Renal cortical epithelial cell (primary cell): ENCODE results near the gene BRD4. TPM values are rescaled to one million over a fixed set of nuclear protein-coding genes. Genes with fewer than 3 reads are reported as not detected.
A peak's percentile ranks its signal among the peaks of the same experiment; 100 is the strongest.

ENCODE experiments used
- DNase-seq: peaks from one replicate; pipeline ENCODE4 v3.0.0-alpha.2; 2011; ENCODE audit warnings: low read depth
- total RNA-seq: library from RNA; depleted of rRNA; stranded (reverse); fragments of >200 nt; gene quantifications from 2 replicates; pipeline ENCODE4 v1.2.3, GENCODE V29; 2014

The BRD4 gene
- total RNA-seq, 1 donor from 2014 or later, result 30.7 TPM

DNA sequence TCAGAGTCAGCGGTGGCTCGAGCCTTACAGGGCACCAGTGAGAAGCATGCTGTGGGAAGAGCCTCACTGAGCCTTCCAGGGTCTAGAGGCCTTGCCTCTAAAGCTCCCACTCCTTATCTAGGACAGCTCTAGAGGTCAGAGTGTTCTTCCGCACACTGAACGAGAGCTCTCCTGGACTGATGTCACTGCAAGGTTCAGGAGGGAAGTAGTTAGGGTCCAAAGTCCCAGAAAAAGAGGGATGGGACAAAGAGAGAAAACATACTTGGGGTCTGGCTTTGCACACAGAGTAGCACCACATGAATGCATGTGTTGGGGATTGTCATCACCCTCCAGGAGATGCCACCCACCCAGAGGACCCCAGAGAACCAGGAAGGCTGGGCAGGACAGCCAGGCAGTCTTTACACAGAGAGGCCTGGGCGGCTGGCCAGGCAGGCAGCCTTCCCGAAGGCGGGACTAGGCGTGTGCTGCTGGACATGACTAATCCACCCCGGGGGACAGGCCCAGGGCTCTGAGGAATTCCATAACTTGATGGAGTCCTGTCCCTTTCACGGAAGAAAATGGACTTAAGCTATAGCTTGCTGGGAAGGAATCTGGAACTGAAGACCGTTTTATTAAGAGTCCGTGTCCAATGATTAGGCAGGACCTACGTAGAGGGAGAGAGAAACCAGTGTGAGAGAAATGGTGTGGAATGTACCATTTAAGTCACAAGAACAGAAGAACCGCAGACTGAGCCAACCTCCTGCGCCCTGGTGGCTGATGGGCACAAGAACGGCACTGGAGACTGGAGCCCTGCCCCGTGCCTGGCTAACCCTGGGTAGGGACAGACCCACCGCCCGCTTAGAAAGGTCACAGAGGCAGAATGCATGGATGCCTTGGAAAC, 83.5 kb downstream of the BRD4 start:
- DNase-seq, result peak; percentile 80

DNA sequence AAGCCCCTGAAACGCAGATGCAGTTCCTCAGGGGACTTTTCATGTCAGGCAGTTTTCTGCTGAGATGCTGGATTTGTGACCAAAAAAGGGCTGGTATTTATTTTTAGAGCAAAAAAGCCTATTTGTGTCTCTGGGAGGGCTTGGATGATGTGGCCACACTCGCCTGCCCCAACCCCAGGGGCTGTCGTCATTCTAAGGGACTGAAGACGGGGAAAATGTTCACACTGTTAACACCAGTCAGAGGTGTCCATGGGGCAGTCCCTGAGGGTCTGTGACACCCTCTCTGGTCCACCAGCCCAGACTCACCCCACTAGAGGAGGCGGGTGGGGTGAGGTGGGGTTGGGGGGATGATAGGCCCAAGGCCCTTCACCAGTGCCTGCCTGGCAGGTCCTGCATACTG, 84.2 kb downstream of the BRD4 start:
- DNase-seq, result no peak

DNA sequence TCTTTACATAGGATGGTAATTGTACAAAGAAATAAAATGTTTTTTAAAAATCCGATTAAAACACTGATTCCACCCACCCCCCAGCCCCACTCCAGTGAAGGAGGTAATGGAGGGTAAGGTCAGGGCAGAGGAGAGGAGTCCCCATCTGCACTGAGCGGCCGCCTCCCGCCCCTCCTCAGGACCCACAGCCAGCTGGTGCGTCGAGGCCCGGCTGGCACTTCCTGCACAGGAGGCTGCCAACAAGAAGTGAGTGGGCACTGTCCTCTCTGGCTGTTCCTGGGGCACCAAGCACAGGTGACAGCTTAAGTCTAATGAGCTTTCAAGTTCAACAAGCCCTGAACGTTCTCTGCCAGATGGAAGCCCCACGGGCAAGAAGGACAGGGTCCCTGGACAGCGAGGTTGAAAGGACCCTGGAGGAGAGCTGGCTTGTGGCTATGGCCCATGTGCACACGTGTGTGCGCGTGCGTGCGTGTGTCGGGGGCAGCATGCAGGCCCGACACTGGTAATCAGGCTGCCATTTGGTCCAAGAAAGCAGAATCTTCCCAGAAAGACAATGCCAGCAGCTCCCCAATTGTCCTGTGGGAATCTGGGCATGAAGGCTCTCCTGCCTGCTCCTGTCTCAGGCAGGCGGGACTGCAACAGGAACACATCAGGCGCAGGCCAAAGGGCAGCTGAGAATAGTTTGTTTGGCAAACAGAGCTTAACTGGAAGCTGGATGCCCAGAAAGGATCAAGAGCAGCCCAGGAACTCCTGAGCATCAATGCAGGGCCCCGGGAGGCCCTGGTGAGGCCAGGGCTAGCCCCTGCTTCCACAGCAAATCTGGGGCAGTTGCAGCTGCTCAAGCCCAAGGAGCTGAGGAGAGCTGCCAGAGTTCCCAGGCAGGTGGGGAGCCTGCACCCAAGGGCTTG, 85.0 kb downstream of the BRD4 start:
- no peak for DNase-seq

DNA sequence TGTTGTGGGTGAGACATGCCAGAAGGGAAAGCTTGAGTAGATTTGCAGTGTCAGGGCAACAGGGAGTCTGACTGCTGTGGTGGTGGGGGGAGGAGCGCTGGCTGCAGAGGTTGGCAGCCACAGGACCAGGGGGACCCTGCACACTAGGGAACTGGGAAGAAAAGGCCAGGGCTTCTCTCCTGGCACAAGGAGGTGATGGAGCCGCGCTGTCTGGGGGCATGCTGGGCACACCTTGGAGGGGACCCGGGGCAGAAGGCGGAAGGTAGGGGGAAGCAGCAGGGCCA, 86.2 kb downstream of the BRD4 start:
- no peak for DNase-seq

DNA sequence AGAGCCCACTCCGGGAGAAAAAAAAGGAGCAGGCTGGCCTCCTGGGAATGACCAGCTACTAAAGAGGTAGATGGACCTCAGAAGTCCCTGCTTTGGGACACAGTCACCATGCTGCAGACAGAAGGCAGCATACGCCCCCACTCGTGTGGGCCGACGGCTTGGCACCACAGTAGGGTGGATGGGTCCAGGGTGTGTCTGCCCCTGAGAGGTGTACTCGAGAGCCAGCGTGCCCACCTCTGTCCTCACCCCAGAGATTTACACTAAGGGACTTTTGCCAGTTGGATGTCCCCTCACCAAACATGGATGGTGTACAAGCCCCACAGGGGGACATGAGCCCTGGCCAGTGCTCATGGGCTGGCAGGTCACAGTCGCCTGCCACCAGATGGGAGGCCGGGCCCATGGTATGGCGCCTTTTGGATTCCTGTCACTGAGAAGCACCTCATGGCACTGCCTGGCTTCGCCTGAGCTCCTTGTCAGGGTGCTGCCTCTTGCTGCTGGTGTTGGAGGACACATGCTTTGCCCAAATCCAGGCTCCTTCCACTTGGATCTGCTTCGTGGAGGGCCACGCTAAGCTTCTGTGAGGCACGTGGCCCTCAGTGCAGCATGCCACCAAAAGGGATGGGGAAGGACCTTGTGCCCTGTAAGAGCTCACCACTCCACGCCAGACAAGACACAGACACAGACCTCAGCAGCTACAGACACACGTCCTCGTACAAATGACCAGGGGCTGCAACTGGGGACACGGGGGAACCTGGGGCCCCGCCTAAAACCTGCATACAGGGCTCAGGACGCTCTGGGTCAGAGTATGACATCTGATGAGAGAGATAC, 86.8 kb downstream of the BRD4 start:
- no peak for DNase-seq

DNA sequence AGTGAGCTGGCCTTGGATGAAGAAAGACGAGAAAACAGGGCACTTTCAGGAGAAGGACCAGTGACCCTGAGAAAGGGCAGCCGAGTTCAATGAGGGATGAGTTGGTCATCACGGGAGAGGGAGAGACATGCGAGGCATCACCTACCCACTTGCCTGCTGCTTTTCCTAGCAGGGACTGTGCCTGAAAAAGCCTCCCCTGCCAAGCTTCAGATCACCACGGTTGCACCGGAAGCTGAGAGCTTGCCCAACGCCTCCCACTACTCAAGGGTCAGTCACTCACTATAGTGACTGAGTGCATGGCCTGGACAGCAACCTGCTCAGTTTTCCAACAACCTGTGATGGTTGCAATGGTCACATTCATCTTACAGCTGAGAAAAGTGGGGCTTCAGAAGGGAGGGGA, 87.5 kb downstream of the BRD4 start:
- no peak for DNase-seq

DNA sequence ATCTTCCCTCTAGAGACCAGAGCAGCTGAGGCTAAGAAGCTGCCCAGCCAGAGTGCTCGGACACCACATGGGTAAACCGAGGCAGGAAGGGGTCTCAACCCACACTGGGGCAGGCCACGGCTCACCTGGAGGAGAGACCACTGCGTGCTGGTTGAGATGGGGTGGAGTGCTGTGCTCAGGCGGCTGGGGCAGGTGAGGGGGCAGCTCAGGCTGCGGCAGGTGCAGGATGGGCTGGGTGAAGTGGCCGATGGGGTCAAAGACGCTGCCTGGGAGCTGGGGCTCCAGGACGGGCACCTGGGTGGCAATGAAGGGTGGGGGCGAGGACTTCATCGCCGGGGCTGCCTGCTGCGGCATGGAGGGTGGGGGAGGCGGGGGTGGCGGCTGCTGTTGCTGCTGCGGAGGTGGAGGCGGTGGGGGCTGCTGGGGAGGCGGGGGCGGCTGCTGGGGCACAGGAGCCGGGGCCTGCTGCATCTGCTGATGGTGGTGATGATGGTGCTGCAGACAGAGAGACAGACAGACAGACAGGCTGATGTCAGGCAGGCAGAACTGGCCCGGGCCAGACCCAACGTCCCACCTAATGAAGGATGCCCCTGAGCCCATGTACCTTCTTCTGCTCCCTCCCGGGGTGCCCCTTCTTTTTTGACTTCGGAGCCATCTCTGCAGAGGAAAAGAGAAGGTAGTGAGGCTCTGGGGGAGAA, 88.1 kb downstream of the BRD4 start:
- no peak for DNase-seq

DNA sequence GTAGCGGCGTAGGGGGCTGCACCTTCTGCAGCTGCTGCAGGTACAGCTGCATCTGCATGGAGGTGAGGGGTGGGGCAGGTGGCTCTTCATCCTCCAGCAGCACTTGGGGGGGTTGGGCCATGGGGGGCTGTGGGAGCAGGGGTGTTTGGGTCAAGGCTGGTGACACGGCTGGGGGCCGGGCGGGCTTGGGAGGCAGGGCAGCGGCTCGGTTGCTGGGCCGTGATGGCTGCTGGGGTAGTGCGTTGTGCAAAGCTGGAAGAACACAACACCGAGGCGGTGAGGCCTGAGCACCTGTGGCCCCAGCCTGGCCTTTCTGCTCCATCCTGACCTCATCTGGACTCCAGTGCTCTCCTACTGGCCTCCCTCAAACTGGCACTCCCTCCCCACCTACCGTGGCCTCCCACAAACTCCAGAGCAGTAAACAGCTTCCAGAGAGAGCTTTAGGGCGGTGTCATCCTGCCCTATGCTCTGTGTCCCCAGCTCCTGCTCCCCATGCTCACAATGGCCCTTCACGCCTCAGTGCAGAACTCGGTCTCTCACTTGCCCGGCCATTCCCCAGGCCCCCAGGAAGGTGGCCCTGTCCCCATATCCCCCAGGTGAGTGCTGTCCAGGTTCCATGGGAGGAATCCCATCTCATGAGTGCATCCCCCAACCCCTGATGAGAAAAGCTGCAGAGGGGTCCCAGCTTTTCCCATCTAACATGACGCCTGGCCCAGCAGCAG, 88.9 kb downstream of the BRD4 start:
- no peak for DNase-seq

DNA sequence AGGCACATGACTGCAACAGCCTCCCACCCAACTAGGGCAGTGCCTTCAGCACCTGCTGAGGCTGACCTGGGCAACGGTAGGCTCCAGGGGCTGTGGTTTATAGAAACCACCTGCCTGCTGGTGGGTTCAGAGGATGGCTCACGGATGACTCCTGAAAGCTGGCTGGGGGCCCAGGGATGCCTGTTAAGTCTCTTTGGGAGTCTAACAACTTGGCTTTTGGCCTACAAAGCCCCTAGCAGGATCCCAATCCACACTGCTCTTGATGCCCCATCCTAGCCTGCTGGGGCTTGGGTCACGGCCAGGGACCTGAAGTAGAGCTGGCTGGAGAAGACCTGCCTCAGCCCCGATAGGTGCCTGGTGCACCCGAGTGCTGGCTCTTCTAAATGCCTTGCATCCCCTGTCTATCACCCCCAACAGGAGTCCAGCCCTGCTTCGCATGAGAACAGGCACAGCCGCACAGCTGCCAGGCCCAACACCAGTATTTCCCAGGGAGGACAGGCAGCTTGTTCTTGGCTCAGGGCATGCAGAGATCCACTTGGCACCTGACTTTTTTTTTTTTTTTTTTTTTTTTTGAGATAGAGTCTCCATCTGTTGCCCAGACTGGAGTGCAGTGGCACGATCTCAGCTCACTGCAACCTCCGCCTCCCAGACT, 91.0 kb downstream of the BRD4 start:
- DNase-seq, result no peak

DNA sequence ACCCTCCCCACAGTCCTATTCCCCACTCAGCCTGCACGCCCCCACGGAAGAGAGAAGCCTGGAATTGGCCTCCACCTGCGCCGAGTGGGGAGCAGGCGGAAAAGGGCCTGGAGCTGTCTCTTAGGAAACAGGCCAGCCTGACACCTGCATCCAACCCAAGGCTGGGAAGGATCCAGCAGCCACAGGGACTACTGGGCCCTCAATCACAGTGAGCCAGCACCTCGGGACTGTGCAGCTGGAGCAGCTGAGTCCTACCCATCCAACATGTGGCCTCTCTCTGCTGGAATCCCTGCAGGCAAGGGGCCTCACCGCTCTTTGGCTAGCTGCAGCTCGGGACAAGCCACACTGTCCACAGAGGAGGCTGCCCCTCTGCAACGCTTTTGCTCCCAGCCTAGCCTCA, 91.8 kb downstream of the BRD4 start:
- no peak for DNase-seq

DNA sequence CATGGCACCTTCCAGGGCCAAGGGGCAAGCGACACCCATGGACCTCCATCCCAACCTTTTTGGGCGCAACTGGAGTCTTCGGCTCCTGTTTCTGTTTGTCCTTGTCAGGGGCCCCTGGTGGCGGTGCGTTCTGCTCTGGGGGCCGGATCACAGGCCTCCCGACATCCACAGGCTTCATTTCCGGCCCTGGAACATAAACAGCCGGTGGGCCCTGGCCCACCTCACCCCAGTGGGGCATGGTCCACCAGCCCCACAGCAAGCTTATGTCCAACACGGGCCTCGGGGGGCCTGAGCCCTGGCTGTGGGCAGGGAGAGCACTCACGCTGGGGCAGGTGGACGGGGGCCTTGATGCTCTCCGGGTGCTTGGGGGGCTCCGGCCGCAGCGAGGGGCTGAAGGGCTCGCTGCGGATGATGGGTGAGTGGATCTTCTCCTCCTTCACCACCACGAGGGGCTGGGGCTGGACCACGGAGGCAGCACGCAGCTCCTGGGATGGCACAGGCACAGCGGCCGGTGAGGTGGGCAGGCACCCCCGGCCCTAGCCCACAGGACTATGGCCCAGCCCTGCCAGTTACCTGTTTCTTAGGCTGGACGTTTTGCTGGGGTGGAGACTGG, 92.9 kb downstream of the BRD4 start:
- DNase-seq, result no peak

DNA sequence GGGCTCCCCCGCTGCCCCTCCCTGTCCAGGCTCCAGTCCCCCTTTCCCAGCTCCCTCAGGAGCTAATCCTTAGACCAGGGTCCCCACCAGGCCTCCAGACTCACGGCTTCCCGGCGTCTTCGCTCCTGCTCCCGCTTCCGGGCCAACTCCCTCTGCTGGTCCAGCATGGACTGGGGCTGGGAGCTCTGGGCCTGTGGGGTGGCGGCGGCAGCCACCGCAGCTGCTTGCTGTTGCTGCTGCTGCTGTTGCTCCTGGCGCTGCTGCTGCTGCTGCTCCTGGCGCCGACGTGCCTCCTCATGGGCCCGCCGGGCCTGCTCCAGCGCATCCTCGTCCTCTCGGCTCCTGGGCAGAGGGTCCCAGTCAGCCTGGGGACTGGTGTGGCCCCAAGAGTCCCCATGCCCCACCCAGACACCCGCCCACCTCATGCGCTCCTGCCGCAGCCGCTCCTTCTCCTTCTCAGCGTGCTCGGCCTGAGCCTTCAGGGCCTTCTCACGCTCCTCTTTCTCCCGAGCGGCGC, 93.6 kb downstream of the BRD4 start:
- DNase-seq, result no peak

DNA sequence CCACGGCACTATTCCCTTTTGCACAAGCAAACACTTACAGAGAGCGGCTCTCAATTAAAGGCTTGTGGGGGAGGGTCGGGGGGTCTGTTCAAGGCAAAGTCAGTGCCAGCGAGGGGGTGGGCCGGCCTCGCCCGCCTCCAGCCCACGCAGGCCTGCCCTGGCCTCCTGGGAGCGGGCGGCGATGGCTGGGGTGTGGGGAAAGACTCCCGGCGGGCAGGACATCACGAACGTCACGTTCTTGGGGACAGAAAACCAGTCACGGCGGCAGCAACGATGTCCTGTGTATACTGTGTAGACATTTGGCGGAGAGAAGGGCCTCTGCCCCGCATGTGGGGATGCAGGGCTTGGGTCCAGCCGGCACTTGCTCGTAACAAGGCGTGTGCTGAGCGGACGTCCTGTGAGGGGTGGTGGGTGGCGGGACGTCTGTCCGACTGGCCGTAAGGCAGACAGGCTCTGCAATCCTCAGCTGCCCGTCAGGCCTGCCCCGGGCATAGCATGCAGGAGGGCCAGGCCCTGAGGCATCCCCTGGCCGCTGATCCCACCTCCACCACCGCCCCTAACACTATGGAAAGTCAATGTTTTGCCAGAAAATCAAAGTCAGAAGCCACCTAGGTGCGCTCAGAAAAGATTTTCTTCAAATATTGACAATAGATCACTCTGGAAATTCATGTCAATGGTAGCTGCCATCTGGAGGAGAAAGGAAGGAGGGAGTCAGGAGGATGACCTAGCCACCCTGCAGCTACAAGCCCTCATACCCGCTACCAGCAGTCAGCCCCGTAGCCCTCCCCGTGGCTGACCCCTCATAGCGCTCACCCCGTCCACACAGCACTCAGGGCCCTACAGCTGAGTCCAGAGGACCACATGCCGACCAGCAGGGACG, 94.3 kb downstream of the BRD4 start:
- no peak for DNase-seq

DNA sequence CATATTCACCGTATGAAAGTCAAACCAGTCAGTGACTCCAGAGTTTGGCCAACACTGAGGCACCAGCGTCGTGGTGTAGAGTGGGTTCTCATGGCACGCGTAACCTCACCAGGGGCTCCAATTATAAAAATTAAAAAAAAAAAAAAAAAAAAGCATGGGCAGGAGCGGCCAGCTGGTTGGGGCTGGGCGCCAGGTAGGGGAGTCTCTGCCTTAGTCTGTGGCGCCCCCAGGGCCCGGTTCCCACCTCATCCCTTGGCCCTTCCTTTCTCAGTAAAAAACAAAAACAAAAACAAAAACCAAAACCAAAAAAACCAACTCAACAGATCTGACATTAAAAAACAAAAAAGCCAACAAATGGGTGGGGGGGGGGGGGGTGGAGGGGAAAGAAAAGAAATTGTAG, 95.5 kb downstream of the BRD4 start:
- DNase-seq, result no peak

DNA sequence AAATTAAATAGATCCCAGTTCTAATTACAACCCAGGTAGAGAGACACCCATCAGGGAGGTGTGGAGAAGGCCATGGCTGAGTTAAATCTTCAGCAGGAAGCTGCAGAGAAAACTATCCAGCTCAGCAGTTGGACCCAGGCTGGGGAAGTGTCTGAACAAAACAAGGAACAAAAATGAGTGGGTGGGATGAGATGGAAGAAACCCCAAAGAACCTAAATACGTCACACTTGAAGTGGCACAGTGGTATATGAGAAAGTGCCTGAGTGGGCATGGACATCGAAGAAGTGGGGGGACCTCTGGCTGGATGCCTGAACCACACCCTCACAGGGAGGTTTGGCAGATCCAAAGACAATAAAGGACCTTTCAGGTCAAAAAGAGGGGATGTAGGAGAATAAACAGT, 96.6 kb downstream of the BRD4 start:
- DNase-seq, result no peak

DNA sequence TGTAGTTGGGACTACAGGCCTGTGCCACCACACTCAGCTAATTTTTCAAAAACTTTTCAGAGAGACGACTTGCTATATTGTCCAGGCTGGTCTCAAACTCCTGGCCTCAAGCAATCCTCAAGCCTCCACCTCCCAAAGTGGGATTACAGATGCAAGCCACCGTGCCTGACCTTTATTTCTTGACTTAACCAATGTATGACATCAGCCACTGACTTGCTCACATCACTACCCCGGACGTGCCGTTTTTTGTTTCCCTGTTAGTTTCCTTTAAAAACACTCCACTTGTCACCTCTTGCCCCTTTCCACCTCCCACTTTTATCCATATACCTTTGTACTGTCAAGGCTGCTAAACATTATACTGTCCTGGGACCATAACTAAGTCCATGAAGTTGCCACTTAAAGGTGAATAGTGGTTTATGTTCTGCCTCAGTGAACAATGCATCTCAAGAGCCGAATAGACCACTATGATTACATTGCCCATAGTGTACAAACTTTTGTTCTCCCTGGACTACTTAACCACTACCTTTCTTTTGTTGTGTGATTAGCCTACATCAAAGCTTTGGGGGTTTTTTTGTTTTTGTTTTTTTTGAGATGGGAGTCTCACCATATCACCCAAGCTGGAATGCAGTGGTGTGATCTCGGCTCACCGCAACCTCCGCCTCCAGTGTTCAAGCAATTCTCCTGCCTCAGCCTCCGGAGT, 97.8 kb downstream of the BRD4 start:
- DNase-seq, result no peak

DNA sequence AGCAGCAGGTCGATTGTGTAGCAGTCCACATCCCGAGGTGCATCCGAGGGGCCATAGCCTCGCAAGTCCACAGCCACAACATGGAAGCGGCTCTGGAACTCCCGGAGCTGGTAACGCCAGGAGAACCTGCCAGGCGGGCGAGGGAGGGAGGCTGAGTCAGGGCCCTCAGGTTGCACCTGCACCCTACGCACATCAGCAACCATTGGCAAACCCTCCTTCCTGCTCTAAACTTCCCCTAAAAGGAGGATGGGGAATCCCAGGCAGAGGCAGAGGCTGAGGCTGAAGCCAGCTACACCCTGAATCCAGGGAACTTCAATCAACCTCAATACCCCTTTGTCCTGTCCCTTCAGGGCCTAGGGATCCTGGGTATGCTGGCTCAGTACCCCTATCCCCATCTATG, 101.1 kb downstream of the BRD4 start:
- DNase-seq, result no peak

DNA sequence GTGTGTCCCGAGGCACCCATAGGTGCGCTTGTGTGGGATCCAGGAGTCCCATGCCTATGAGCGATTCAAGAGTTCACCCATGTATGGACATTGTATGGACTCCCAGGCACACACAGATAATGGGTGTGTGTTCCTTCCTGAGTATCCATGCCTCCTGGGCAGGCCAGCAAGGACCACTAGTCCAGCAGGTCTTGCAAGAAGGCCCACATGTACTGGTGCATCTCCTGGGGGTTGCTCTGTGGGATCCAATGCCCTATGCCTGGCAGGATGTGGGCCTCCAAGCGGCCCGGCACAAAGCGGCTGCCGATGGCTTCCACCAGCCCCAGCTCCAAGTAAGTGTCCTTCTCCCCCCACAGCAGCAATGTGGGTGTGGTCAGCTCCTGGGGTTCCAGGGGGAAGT, 105.1 kb downstream of the BRD4 start:
- DNase-seq, result no peak
